ENCODE data around the gene NPAS3.

NPAS3 gene

GRCh38 chr14:33733310-33733709 is 794.6 kb downstream of the NPAS3 start:
- Histone ChIP-seq H3K4me1 (ENCODE audit: insufficient read depth, low read length) (no peaks in the 10 kb centered on the region), H3K36me3 (ENCODE audit: insufficient read depth, low read length) (no peaks in the 10 kb centered on the region), H3K9me3 (ENCODE audit: insufficient read depth, low read length, severe bottlenecking) (no peaks in the 10 kb centered on the region), H3K9ac (ENCODE audit: low read depth, low read length) (no peak overlapping the region), H2AFZ (ENCODE audit: low read depth, low read length) (no peak overlapping the region), H3K79me2 (ENCODE audit: insufficient read depth, low read length) (no peaks in the 10 kb centered on the region), H3K4me3 (ENCODE audit: low read depth in 1 of 2, low read length in 2 of 2) (no peak overlapping the region), H3K4me2 (ENCODE audit: insufficient read depth, low read length) (no peak overlapping the region), H4K20me1 (ENCODE audit: insufficient read depth, low read length) (no peaks in the 10 kb centered on the region), H3K27me3 (ENCODE audit: insufficient read depth, low read length, poor library complexity) (peaks cover 9% of the 10 kb centered on the region), H3K27ac (ENCODE audit: low read length) (no peak overlapping the region)
- no peak for ATAC-seq (ENCODE audit: insufficient read depth, low read depth)
- DNase-seq = no peak
- TF ChIP-seq, protein P1, sequence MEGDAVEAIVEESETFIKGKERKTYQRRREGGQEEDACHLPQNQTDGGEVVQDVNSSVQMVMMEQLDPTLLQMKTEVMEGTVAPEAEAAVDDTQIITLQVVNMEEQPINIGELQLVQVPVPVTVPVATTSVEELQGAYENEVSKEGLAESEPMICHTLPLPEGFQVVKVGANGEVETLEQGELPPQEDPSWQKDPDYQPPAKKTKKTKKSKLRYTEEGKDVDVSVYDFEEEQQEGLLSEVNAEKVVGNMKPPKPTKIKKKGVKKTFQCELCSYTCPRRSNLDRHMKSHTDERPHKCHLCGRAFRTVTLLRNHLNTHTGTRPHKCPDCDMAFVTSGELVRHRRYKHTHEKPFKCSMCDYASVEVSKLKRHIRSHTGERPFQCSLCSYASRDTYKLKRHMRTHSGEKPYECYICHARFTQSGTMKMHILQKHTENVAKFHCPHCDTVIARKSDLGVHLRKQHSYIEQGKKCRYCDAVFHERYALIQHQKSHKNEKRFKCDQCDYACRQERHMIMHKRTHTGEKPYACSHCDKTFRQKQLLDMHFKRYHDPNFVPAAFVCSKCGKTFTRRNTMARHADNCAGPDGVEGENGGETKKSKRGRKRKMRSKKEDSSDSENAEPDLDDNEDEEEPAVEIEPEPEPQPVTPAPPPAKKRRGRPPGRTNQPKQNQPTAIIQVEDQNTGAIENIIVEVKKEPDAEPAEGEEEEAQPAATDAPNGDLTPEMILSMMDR (IDR thresholded peaks at IDR 0.05; ENCODE audit: borderline replicate concordance, extremely low read depth, low read length, poor library complexity, severe bottlenecking) = no peak
- TF ChIP-seq EZH2 (IDR thresholded peaks at IDR 0.05; ENCODE audit: borderline replicate concordance, low read depth, low read length, severe bottlenecking) = no peak

- Histone ChIP-seq H3K4me2 (ENCODE audit: insufficient read depth, low read length) (no peak overlapping the region), H3K36me3 (ENCODE audit: insufficient read depth, low read length) (no peaks in the 10 kb centered on the region), H3K79me2 (ENCODE audit: insufficient read depth, low read length) (no peaks in the 10 kb centered on the region), H4K20me1 (ENCODE audit: insufficient read depth, low read length) (no peaks in the 10 kb centered on the region), H3K27me3 (ENCODE audit: insufficient read depth, low read length, poor library complexity) (peaks cover 9% of the 10 kb centered on the region), H3K4me3 (ENCODE audit: low read depth in 1 of 2, low read length in 2 of 2) (no peak overlapping the region), H3K4me1 (ENCODE audit: insufficient read depth, low read length) (no peaks in the 10 kb centered on the region), H3K27ac (ENCODE audit: low read length) (no peak overlapping the region), H3K9me3 (ENCODE audit: insufficient read depth, low read length, severe bottlenecking) (no peaks in the 10 kb centered on the region), H3K9ac (ENCODE audit: low read depth, low read length) (no peak overlapping the region), H2AFZ (ENCODE audit: low read depth, low read length) (no peak overlapping the region)
- ATAC-seq (ENCODE audit: insufficient read depth, low read depth) (no peak), DNase-seq (no peak)
- TF ChIP-seq, protein P1 (IDR thresholded peaks at IDR 0.05; ENCODE audit: borderline replicate concordance, extremely low read depth, low read length, poor library complexity, severe bottlenecking) = no peak
- TF ChIP-seq EZH2 (IDR thresholded peaks at IDR 0.05; ENCODE audit: borderline replicate concordance, low read depth, low read length, severe bottlenecking) = no peak
These were observed 795.0 kb downstream of the NPAS3 start for GRCh38 chr14:33733721-33734120.

DNA sequence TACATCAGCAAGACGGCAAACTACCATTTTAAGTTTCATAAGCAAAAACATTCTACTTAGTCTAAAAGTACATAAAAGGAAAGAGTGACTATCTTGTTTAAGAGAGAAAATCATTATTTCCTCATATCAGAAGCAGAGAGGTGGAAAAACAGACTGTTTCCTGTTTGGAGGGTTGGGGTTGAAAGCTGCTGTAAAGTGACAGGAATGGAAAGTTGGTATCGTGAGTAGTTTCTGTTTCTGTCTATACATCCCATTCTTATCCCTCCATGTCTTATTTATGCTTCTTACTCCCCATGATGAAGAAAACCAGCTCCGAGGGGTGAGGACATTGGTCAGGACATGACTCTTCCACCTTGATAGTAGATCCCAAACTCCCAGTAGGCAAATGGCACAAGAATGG is 795.7 kb downstream of the NPAS3 start:
- DNase-seq (no peak), ATAC-seq (ENCODE audit: insufficient read depth, low read depth) (no peak)
- Histone ChIP-seq H3K79me2 (ENCODE audit: insufficient read depth, low read length) (no peaks in the 10 kb centered on the region), H3K4me2 (ENCODE audit: insufficient read depth, low read length) (no peak overlapping the region), H4K20me1 (ENCODE audit: insufficient read depth, low read length) (no peaks in the 10 kb centered on the region), H3K4me1 (ENCODE audit: insufficient read depth, low read length) (no peaks in the 10 kb centered on the region), H3K9me3 (ENCODE audit: insufficient read depth, low read length, severe bottlenecking) (no peaks in the 10 kb centered on the region), H2AFZ (ENCODE audit: low read depth, low read length) (no peak overlapping the region), H3K4me3 (ENCODE audit: low read depth in 1 of 2, low read length in 2 of 2) (no peak overlapping the region), H3K27me3 (ENCODE audit: insufficient read depth, low read length, poor library complexity) (peaks cover 9% of the 10 kb centered on the region), H3K9ac (ENCODE audit: low read depth, low read length) (no peak overlapping the region), H3K27ac (ENCODE audit: low read length) (no peak overlapping the region), H3K36me3 (ENCODE audit: insufficient read depth, low read length) (no peaks in the 10 kb centered on the region)
- TF ChIP-seq, protein P1 (IDR thresholded peaks at IDR 0.05; ENCODE audit: borderline replicate concordance, extremely low read depth, low read length, poor library complexity, severe bottlenecking) = no peak
- TF ChIP-seq EZH2 (IDR thresholded peaks at IDR 0.05; ENCODE audit: borderline replicate concordance, low read depth, low read length, severe bottlenecking) = no peak

DNA sequence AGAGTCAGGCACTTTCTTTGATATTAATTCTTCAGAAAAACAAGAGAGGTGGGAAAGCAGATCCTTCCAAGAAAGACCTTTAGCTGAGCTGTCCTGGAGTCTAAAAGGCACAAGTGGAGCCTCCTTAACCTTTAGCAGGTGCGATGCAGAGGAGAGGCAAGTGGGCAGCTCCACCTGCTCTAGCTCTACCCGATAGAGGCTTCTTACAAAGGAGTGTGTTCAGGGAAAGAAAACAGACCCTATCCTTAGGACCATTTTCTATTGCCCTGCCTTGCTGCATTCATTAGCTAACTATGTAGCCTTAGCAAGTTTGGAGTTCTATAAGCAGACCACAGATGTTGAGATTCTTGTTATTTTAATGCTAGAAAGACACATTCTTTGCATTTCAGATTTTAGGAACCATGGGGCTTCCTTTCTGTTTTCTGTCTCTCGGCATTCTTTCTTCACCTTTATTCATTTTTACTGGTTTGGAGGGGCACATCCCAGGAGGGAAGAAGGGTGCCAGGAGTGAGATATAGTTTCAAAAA is 797.7 kb downstream of the NPAS3 start:
- Histone ChIP-seq H3K4me3 (ENCODE audit: low read depth in 1 of 2, low read length in 2 of 2) (no peak overlapping the region), H3K79me2 (ENCODE audit: insufficient read depth, low read length) (no peaks in the 10 kb centered on the region), H3K27ac (ENCODE audit: low read length) (no peak overlapping the region), H4K20me1 (ENCODE audit: insufficient read depth, low read length) (no peaks in the 10 kb centered on the region), H3K4me2 (ENCODE audit: insufficient read depth, low read length) (no peak overlapping the region), H2AFZ (ENCODE audit: low read depth, low read length) (no peak overlapping the region), H3K4me1 (ENCODE audit: insufficient read depth, low read length) (no peaks in the 10 kb centered on the region), H3K9ac (ENCODE audit: low read depth, low read length) (no peak overlapping the region), H3K36me3 (ENCODE audit: insufficient read depth, low read length) (no peaks in the 10 kb centered on the region), H3K9me3 (ENCODE audit: insufficient read depth, low read length, severe bottlenecking) (no peaks in the 10 kb centered on the region), H3K27me3 (ENCODE audit: insufficient read depth, low read length, poor library complexity) (peaks cover 9% of the 10 kb centered on the region)
- no peak for ATAC-seq (ENCODE audit: insufficient read depth, low read depth)
- DNase-seq = no peak
- TF ChIP-seq, protein P1 (IDR thresholded peaks at IDR 0.05; ENCODE audit: borderline replicate concordance, extremely low read depth, low read length, poor library complexity, severe bottlenecking) = no peak
- TF ChIP-seq EZH2 (IDR thresholded peaks at IDR 0.05; ENCODE audit: borderline replicate concordance, low read depth, low read length, severe bottlenecking) = no peak

Data from DND-41 (cell line).